NOMO-1 treated with dmso at 0.1 percent for 144 hours (cell line): ENCODE measurements around the gene LHPP.

Experiments
- DNase-seq: peaks from one replicate; lab custom pipeline; 2025; ENCODE audit not compliant: unreplicated experiment; lab: John Stamatoyannopoulos, UW

LHPP gene

GRCh38 chr10:124640538-124641231 is 179.1 kb downstream of the LHPP start:
- DNase-seq: peak; percentile 13

DNA sequence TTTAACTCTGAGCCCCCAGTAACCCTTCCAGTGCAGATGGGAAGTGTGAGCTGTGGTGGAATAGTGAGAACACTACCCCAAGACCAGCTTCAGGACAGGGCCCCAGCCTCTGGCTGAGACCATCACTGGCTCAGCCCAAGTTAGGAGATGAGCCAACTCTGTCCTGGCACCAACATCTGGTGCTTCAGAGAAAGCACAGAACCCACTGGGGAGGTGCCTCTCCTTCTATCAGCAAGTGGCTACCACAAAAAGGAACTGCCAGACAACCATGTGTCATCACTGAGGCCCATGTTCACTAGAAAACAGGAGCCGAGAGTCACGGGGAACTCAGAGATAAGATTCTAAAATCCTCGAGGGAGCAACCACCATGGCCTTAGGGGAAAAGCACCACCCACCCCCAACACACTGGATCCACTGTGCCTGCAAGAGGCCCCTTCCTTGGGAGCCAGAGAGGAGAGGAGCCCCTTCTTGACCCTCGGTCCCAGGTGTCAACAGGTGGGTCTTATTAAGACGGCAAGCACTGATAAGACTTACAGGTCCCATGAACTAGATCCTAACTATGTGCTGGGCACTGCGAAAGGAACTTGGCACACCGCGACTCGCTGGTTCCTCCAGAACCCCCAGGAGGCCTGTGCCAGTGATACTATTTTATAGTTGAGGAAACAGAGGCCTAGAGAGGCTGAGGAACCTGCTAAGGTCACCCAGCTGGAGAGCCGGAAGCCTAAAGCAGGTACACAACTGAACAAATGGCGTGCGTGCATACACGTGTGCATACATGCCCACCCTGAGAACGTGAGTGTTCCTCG is 179.9 kb downstream of the LHPP start:
- DNase-seq: peak; percentile 38

DNA sequence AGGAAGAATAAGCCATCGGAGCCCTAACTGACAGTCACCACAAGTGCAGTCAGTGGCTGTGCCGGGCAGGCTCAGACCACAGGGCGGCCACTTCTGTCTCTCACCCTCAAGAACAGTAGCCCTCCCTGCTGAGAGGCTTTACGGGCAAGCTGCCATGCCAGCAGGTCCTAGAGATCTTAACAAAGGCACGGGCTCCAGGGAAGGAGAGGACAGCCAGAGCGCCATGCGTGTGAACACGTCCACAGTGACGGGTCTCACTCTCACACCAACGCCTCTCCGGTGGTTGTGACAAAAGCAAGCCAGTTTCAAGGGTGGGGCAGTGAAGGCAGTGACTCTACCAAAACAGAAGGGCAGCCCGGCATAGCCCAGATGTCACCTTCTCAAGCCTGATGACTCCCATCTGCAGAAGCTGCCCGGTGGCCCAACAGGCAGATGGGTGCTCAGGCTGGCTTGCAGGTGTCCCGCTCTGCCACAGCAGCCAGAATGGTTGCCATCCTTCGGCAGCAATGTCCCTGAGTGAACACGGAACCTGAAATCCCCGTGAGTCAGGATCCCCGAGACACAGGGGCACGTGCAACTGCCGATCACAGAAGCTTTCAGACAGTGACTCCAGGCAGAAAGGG is 180.6 kb downstream of the LHPP start:
- DNase-seq: no peak

GRCh38 chr10:124643330-124644009 is 181.8 kb downstream of the LHPP start:
- no peak for DNase-seq

- DNase-seq: no peak
Measured at GRCh38 chr10:124644236-124644635, 182.6 kb downstream of the LHPP start.

DNA sequence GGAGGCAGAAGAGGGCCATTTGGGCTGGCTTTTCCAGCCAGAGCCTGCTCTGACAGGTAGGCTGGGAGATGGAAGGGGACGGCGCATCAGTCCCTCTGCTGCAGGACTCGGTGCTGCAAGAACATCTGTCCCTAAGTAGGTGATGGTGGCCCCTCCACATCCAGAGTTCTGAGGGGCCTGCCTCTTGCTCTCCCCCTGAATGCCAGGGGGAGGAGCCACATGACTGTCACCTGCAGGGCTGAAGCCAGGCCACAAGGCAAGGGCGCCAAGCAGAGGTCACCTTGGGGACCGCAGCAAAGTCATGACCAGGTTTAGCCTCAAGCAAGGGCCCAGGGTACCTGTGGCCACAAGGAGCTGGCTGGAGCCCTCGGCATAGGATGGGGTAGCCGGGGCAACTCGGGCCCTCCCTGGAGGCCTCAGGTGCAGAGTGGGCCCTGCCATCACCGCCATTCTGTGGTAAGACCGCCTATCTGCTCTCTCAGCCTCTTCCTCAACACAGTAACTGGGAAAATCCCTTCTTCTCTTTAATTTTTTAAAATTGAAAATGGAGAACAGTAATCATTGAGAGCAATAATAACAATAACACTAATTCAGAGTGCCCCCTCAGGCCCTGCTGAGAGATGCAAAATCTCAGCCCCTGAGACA is 183.3 kb downstream of the LHPP start:
- no peak for DNase-seq

DNA sequence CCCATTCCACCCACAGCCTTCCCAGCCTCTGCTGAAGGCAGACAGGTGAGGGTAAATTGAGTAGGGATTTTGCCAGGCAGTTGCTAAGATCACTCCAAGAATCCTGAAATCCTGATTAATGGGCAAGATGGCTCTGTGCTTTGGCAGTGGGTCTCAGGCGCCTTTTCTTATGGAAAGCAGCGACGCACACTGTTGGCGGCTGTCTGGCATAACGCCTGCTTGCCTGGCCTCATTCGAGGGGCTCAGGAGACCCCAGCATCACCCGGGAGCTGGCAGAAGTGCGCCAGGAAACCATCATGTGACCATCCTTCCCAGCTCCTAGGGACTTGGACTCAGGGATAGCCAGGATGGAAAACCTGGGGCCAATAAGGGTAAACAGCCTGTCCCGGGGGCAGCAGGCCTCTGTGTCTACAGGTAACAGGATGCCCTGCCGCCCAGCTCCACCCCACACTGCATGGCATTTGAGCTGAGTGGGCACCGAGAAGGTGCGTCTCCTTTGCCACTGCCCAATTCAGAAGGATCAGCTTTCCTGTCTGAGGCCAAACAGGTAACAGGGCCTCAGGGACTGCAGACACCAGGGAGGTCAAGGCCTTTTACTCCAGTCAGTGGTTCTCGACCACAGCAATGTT is 184.0 kb downstream of the LHPP start:
- no peak for DNase-seq

DNA sequence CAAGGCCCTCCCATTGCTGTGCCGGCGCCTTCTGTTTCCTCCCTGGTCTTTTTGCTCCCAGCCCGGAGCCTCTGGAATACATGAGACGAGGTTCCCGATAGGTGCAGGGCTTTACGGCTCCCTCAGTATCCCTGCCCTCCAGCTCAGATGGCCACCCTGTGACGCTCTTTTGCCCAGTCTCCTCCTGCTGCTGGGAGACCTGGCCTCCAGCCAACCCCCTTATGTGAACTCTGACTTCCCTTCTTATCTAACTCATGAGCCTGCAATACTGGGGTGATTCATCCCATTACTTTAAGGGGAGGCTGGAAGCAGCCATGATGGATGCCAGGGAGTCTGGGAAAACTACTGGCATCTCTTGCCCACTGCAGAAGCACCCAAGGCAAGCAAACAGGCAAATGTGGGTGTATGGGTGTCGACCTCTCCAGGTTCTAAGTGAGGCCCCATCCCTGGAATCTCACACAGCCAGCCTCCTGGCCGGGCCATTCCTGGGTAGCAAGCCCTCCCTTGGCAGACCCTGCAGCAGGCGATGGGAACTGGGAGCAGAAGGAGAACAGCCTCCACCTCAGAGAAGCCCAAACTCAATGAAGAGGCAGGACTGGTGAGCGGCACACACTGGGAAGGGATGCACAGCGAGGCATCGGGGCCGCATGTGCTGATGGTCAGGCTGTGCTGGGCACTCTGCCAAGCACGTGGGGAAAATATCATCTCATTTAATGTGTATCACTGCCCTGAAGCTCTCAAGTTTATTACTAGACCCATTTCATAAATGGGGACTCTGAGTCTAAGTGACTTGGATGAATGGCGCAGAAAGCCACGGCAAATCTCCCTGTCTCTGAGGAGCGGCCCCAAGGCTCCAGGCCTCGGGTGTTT is 185.1 kb downstream of the LHPP start:
- no peak for DNase-seq

GRCh38 chr10:124647421-124648130 is 186.0 kb downstream of the LHPP start:
- peak; percentile 90 for DNase-seq

GRCh38 chr10:124648131-124648475 is 186.5 kb downstream of the LHPP start:
- no peak for DNase-seq

DNA sequence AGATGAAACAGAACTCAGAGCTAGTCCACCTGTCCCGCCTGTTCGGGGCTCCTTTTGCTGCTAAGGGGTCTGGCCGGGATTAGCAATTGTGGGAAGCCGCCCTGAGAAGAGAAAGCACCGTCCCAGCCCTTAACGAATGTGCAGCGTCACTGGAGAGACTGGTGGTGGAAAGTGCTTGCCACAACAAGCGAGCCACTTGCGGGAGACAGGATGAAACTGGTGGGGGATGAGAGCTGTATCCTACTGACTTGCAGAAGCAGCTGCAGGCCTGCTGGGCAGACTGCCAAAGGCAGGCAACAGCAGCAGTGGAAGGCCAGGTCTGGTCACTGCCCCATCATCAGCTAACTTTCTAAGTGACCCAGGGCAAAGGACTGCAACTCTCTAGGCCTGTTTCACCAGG is 187.1 kb downstream of the LHPP start:
- peak; percentile 59 for DNase-seq

GRCh38 chr10:124649214-124649613 is 187.6 kb downstream of the LHPP start:
- no peak for DNase-seq

- no peak for DNase-seq
Measured at GRCh38 chr10:124650263-124650662, 188.6 kb downstream of the LHPP start.

GRCh38 chr10:124650820-124651401 is 189.3 kb downstream of the LHPP start:
- no peak for DNase-seq

DNA sequence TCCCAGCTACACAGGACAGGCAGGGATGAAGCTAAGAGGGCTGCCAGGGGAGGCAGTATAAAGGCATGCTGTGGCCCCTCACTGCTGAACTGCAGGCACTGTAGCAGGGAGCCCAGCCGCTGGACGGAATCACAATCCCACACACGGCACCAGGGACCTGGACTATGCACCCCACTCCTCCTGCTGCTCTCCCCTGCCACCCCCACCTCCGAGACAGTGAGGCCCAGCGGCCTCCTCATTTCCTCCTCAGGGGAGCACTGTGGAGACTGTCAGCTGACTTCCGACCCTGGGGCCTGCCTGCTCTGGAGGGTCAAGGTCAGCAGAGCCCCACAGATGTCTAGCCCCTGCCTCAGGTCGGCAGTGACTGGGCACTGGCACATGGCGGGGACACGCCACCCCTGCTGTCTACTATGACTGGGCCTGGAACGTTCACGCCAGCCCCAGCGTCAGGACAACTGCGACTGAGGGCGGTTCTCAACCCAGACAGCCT is 189.8 kb downstream of the LHPP start:
- DNase-seq: no peak

- no peak for DNase-seq
Measured at GRCh38 chr10:124652200-124652599, 190.6 kb downstream of the LHPP start.

DNA sequence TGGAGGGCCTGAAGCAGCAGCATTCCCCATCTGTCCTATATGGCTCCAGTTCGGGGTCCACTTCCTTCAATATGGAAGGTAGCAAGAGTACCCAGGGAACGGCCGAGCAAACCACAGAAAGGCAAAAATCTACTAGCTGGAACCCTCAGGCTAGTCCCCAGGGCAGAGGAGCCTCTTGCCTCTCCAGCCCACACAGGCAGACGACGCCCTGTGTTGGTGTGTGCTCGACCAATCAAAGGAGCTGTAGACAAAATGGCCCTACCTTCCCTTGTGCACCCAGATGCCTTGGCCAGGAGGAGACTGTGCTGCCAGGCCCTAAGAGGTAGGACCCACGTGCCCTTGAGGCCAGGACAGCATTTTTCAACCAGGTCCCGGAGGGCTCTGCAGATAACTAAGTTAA is 191.1 kb downstream of the LHPP start:
- no peak for DNase-seq

- no peak for DNase-seq
Measured at GRCh38 chr10:124653311-124653710, 191.7 kb downstream of the LHPP start.
